ENCODE data around the gene TCEA3. TPM values are rescaled to one million over a fixed set of nuclear protein-coding genes. Genes with fewer than 3 reads are reported as not detected.

Gene TCEA3
- total and polyA plus RNA-seq, 2 of the 4 experiments (the other 2 are of a cell fraction): 3.0 to 6.3 TPM

- H3K18ac ChIP-seq (ENCODE audit: low read depth, low read length): no peak overlapping the region
- POLR2A ChIA-PET (ENCODE audit: unreplicated experiment): no interaction called here
- no peak overlapping the region for H2BK15ac ChIP-seq (ENCODE audit: low read depth, low read length)
- no peak for ATAC-seq (ENCODE audit: low read depth)
- no peak overlapping the region for H2BK20ac ChIP-seq (ENCODE audit: low read depth, low read length)
- no peak overlapping the region for H4K5ac ChIP-seq (ENCODE audit: low read depth, low read length)
- intact Hi-C loops (cut with micrococcal nuclease) (no loop called here), dilution Hi-C loops (cut with HindIII; ENCODE audit: low sequenced_read_pairs, unreplicated experiment) (no loop called here), in situ Hi-C loops (cut with MboI; ENCODE audit: low sequenced_read_pairs) (no loop called here)
- no peak overlapping the region for H3K4me3 ChIP-seq (ENCODE audit: insufficient read depth, low read depth, low read length)
- H2AFZ ChIP-seq (replicated peaks; ENCODE audit: low read length, poor library complexity): no peak overlapping the region
- H3K14ac ChIP-seq (replicated peaks; ENCODE audit: low read depth, low read length): no peak overlapping the region
- 42% methylated on average over 1 of the region's 1 CpG; no CpG with 5 or more reads in 1 of the 2 experiments for WGBS, 2 experiments (ENCODE audit: extremely low coverage in 2 of 2, insufficient read length in 1 of 2)
- no peak overlapping the region for H2AK9ac ChIP-seq (replicated peaks; ENCODE audit: low read depth, low read length, poor library complexity)
- H3K4ac ChIP-seq (ENCODE audit: low read depth, low read length): no peak overlapping the region
- H3K9ac ChIP-seq (ENCODE audit: low read depth, low read length): no peak overlapping the region
- H3K56ac ChIP-seq (ENCODE audit: extremely low read depth, insufficient read depth, low read length): no peak overlapping the region
- no peak for TF ChIP-seq CTCF (conservative IDR thresholded peaks at IDR 0.05; ENCODE audit: low read depth, low read length)
- TF ChIP-seq RCOR1 (IDR thresholded peaks at IDR 0.05; ENCODE audit: insufficient replicate concordance, low read length): no peak
- no peak for TF ChIP-seq MAZ (IDR thresholded peaks at IDR 0.05; ENCODE audit: borderline replicate concordance, low read depth, low read length)
- no peak for TF ChIP-seq NFE2L2 (IDR thresholded peaks at IDR 0.05; ENCODE audit: low read depth, low read length)
- no peak for TF ChIP-seq POLR2A (IDR thresholded peaks at IDR 0.05; ENCODE audit: low read depth, low read length)
- TF ChIP-seq RAD21 (IDR thresholded peaks at IDR 0.05; ENCODE audit: low read length): no peak
- TF ChIP-seq CEBPB (IDR thresholded peaks at IDR 0.05; ENCODE audit: low read depth, low read length): no peak
- TF ChIP-seq BHLHE40 (IDR thresholded peaks at IDR 0.05; ENCODE audit: low read depth, low read length): no peak
- TF ChIP-seq RFX5 (IDR thresholded peaks at IDR 0.05; ENCODE audit: low read depth, low read length): no peak
- TF ChIP-seq MAFK (IDR thresholded peaks at IDR 0.05; ENCODE audit: low read depth, low read length): no peak
- TF ChIP-seq CHD1 (IDR thresholded peaks at IDR 0.05; ENCODE audit: low read depth, low read length): no peak
- H2AK5ac ChIP-seq (ENCODE audit: low read depth, low read length): no peak overlapping the region
- H2BK120ac ChIP-seq (ENCODE audit: low read depth, low read length): no peak overlapping the region
- CTCF ChIA-PET: no interaction called here
- H3K79me1 ChIP-seq (ENCODE audit: low read depth in 1 of 2, low read length in 2 of 2): no peaks in the 10 kb centered on the region; a peak in 1 of 4 replicates
- no peak overlapping the region for H4K91ac ChIP-seq (ENCODE audit: insufficient read depth, low read depth, low read length)
- no peak overlapping the region for H4K8ac ChIP-seq (ENCODE audit: low read depth in 2 of 2, low read length in 2 of 2)
- BruUV-seq (replicated peaks): no TSS peak
- no peak overlapping the region for H3K4me2 ChIP-seq (ENCODE audit: low read depth, low read length)
- H4K20me1 ChIP-seq (ENCODE audit: insufficient read depth, low read length): no peaks in the 10 kb centered on the region
- H3K9me3 ChIP-seq (ENCODE audit: control insufficient read depth, insufficient read depth, low read length): no peaks in the 10 kb centered on the region
- H3K9me1 ChIP-seq (ENCODE audit: insufficient read depth, low read length): no peaks in the 10 kb centered on the region
- H3K4me1 ChIP-seq (ENCODE audit: control insufficient read depth, insufficient read depth, low read length): no peaks in the 10 kb centered on the region
- H3K23ac ChIP-seq (ENCODE audit: low read depth, low read length): no peak overlapping the region
- no peak overlapping the region for H2BK5ac ChIP-seq (ENCODE audit: low read depth, low read length, poor library complexity, severe bottlenecking)
- no peak overlapping the region for H3K27ac ChIP-seq (ENCODE audit: insufficient read depth, low read length)
- H3K36me3 ChIP-seq (ENCODE audit: control insufficient read depth, insufficient read depth, low read length): no peaks in the 10 kb centered on the region
- no peak for DNase-seq
- H3K27me3 ChIP-seq (ENCODE audit: control insufficient read depth, insufficient read depth, low read length): no peaks in the 10 kb centered on the region
Measured at GRCh38 chr1:23352096-23352695, 72.4 kb downstream of the TCEA3 start.

Data from IMR-90 (cell line).